Measurements from ENCODE around the gene LDLRAD4.
A peak's percentile ranks its signal among the peaks of the same experiment; 100 is the strongest.

The LDLRAD4 gene

DNA sequence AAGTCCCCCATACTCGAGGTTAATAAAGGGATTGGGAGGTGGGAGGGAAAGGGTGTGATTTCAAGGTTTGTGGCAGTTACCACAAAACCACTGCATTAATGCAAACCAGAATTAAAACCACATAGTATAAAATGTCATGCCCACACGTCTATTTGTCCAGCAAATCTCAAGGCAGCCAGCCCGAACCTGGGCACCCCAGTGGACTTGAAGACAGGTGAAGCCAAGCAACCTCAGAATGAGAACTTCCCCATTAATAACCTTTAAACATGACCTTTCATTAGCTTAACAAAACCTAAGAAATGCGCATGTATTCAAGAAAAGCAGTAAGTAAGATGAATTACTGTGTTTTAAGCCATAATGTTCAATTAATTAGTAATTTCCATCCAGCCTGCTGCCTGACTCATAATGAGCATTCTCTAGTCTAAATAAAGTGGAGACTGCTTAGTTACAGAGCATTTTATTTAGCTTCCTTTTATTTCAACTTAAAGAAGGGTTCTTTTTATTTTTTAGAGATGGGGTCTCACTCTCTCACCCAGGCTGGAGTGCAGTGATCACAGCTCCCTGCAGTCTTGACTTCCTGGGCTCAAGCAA, 278.2 kb downstream of the LDLRAD4 start:
- DNase-seq = no peak

DNA sequence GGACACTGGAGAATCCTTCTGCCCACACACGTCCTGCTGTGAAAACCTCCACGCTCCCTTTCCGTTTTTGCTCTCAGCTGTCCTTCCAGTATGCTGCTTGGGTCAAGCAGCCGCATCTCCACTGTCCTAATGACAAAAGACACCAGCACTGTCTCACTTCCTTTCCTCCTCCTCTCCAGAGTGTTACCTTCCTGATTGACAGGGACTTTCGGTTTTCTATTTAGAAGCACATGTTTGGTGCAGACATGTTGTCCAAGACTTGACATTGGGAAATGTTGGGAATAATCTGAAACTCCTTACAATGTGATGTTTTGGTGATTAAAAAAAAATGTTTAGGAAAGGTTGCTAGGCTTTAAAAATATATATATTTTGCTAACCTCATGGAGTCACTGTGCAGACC, 281.2 kb downstream of the LDLRAD4 start:
- DNase-seq = no peak

GRCh38 chr18:13500227-13500865, 281.8 kb downstream of the LDLRAD4 start:
- DNase-seq = peak; percentile 60

DNA sequence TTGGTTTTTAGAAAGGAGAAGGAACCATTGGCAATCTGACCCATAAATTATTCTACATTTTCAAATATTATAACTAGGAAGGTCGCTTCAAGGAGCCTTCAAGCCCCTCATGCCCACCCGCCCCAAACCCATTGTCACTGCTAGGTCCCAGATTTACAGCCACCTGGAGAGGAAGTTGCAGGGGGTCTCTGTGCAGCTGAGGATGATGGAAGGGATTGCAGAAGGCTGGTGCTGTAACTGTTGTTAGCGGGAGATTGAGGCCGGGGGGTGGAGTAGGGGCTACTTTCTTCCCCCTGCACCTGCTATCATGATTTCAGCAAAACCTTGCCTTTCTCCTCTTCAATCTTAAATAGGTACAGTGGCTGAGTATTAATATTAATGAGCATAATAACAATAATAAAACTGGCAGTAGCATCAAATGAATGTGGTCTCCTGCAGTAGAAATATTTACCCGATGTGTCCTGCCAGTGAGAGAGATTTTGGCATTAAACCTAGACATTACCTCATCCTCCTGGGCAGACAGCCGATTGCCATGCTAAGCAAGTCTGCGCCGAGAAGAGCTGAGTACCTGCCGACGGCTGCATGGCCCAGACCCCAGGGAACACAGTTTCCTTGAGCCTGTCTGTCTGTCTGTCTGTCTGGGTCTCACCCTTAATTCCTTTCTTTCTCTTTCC, 282.4 kb downstream of the LDLRAD4 start:
- DNase-seq = peak; percentile 86

DNA sequence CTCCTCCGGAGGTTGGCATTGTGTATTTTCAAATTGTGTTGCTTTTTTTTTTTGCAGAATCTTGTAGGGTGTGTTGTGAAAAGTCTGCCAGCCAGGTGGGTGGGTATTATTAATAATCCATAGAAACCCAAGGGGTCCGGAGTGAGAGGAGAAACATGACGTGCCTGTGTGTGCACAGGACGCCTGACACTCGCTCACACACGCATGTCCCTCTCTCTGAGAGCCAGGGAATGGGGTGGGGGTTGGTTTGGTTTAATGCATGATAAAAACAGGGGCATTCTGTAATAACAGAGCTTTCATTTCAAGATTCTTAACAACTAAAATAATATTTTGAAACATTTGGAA, 283.0 kb downstream of the LDLRAD4 start:
- DNase-seq = no peak

DNA sequence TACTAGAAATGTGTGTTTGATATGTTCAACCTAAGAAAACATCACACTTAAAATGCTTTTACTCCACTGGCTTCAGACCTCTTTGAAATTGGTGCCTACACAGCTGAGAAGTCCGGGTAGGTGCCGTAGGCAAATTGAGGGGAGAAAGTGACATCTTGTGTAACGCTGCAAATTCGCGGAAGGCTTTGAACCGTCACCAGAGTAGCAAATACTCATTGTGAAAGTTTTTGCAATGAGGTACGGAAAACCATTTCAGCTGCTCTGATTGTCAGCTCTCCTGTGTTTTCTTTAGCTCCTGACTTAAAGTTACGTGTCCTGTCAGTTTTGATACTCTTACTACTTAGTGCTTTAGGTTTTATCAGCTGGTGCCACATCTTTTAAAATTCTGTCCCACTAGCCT, 283.3 kb downstream of the LDLRAD4 start:
- no peak for DNase-seq

DNA sequence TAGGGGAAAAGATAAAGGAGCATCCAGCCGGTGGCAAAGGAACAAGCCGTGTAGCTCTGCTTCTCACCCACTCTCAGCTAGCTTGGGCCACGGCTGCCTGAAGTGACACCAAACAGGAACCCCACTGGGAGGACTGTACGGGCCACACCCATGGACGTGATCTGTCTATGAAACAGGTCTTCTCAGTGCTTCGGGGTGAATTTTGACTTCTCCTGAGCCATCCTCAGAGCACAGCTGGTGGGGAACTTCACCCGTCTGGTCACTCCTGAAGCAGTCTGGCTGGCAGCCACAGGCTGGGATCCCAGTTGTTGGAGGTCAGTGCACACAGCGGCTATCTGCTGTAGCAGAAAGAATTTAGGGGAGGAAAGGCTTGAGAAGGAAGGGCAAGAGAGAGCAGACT, 284.0 kb downstream of the LDLRAD4 start:
- no peak for DNase-seq

DNA sequence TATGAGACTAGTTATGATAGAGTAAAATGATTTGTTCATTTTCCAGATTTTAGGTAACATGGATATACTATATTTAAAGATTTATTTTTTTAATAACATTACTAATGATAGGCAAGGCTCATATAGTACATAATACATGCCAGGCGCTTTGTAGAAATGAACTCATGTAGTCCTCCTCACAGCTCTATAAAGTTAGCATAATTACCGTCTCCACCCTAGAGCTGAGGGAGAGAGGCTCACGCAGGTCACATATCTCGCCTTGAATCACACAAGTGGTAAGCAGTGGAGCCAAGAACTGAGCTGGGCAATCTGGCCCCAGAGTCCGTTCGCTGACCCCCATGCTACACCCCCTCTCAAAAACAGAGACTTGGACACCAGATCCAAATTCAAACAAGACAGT, 285.3 kb downstream of the LDLRAD4 start:
- DNase-seq = no peak

GRCh38 chr18:13505780-13506345, 287.3 kb downstream of the LDLRAD4 start:
- DNase-seq = no peak

DNA sequence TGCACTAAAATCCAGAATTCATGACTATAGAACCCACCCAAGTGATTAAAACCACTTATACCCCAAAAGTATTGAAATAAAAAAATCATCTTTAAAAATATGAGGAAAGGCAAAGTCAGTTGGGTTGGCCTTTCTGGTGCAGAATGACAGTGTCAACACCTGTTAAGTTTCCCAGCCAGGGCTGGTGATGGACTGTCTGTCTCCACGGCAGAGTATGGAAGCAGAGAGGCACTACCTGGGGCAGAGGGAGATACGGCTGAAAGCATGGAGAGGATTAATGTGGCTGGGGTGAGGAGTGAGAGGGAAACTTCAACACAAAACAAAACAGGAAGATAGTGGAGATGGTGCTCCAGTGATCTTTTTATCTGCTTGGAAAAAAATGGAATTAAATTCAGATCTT, 292.0 kb downstream of the LDLRAD4 start:
- DNase-seq = no peak

DNA sequence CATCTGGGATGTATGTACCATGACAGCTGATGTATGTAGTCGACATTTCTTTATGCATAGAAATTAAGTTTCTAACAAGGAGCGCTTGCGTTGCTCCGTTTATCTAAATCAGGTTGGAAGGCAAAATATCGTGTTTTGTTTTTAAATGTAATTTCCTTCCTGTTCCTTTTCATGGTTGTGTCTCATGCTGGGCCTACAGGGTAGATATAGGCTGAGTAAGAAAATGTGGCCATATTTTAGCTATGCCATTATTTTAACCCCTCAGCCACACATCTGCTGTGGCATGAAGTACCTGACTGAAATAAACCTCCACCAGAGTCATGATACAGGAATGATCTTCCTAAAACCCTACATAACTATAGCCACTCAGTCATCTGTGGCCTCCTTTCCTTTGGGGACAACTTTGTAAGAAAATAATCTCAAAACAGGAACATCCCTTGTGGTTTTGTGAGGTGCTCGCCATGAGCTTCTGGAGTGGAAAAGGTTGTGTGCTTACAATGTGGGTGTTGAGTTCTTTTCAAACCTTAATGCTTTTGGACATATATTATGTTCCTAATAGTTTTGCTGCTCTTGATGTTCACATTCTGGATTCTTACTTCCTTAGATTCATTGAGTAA, 293.5 kb downstream of the LDLRAD4 start:
- DNase-seq = no peak

DNA sequence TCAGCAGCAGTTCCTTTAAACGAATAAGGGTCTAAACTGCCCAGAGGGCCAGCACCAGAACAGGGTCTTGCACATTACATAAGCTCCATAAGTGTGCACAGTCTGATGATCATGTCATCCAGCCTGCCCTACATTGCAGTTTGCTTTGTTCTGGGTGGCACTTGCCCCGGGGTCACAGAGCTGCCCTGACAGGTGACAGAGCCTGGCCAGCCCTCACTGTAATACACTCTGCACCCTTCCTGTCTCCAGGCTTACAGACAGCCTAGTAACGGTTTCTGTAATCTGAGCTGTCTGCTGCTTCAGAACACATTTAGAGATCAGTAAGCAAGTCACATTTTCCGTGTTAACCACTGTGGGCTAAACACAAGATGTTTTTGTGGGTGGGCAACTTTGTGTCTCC, 294.5 kb downstream of the LDLRAD4 start:
- DNase-seq = no peak

DNA sequence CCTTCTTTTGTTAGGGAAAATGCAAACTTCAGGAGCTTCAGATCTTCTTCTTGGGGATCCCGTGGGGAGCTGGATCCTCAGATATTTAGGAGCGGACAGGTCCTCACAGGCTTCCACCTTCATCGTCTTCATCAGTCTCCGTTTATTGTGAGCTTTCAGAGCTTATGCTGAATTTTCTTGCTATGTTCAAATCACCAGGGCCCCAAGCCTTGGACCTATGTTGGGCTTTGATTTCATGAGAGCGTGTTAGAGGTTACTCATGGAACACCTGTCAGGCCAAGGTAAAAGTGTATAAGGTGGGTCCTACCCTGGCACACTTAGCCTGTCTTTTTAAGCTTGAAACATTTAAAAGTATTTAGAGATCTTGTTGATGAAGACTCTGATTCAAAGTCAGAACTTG, 294.9 kb downstream of the LDLRAD4 start:
- no peak for DNase-seq

- no peak for DNase-seq
Observed at GRCh38 chr18:13514558-13514957, 296.0 kb downstream of the LDLRAD4 start.

DNA sequence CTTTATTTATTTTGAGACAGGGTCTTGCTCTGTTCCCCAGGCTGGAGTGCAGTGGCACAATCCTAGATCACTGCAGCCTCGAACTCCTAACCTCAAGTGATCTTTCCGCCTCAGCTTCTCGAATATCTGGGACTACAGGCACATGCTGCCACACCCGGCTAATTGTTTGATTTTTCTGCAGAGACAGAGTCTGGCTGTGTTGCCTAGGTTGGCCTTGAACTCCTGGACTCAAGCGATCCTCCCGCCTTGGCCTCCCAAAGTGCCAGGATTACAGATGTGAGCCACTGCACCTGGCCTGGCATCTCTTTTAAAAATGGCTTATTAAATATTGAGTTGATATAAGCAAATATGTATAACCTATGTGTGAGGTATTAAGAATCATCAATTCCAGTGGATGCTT, 298.3 kb downstream of the LDLRAD4 start:
- DNase-seq = no peak

DNA sequence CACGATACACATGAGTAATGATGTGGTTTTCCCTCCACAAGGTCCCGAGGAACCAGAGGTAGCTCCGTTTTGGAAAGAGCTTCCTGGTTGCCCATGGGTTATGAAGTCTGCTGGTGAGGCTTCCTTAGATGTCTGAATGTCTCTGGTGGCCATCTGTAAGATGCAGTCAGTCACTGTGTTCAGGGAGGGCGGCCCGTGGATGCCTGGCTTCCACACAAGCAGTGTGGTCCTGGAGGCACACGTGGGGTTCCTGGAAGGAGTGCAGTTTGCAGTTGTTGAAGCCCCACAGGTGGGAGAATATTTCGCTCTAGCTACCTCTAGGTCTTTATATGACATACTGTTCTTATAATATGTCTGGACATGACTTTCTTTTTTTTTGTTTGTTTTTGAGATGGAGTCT, 298.8 kb downstream of the LDLRAD4 start:
- no peak for DNase-seq

- DNase-seq = no peak
Observed at GRCh38 chr18:13518382-13518781, 299.8 kb downstream of the LDLRAD4 start.

DNA sequence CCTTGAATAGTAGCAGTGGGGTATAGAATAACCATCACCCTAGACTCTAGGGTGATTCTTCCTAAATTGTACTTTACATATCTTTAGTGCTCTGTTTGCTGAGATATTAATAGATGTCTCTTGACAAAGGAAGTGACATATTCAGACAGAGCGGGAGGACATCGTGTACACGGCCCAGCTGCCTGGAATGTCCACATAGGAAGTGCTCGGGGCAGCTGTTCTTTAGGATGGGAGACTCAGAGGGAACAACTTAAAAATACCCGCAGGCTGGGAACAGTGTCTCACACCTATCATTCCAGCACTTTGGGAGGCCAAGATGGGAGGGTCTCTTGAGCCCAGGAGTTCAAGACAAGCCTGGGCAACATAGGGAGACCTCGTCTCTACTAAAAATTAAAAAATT, 301.7 kb downstream of the LDLRAD4 start:
- no peak for DNase-seq

- DNase-seq = no peak
Observed at GRCh38 chr18:13520741-13521140, 302.2 kb downstream of the LDLRAD4 start.

DNA sequence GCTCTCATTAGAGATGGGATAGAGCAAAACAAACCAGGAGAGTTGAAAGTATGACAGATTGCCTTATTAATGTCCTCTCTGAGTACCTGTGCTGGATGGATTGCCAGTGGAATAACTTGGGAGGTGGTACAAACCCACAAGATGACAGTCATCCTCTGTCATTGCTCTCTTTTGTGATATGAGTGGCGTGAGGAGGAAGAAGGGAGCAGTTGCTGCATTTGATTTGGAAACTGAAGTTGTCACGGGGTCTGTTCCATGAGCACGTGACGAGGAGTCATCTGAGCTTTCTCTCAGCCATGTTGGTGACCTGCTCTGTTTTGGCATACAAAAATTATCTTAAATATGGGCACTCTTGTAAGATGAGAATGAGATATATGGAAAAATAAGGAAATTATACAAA, 302.9 kb downstream of the LDLRAD4 start:
- no peak for DNase-seq

- no peak for DNase-seq
Observed at GRCh38 chr18:13522256-13522655, 303.7 kb downstream of the LDLRAD4 start.

- DNase-seq = no peak
Observed at GRCh38 chr18:13522861-13523660, 304.5 kb downstream of the LDLRAD4 start.

DNA sequence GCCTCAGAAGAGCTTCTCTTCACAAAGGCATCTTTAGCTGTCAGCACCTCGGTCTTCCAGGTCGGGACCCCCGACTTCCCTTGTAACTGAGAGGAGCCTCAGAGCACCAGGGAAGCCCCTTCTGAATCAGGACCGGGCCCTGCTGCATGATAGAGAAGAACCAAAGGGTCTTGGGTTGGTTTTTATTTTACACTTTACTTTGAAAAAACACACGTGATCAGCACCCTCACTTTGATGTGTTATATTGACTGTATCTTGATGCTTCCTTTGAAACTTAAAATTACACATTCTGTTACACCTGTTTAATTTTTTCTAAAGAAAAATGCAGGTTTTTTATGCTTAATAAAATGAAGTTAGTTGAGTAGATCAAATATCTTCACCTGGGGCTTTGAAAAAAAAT, 305.5 kb downstream of the LDLRAD4 start:
- no peak for DNase-seq

All from left hindlimb (tissue), 1 donor.